ENCODE data around the gene MYO10.

DNA sequence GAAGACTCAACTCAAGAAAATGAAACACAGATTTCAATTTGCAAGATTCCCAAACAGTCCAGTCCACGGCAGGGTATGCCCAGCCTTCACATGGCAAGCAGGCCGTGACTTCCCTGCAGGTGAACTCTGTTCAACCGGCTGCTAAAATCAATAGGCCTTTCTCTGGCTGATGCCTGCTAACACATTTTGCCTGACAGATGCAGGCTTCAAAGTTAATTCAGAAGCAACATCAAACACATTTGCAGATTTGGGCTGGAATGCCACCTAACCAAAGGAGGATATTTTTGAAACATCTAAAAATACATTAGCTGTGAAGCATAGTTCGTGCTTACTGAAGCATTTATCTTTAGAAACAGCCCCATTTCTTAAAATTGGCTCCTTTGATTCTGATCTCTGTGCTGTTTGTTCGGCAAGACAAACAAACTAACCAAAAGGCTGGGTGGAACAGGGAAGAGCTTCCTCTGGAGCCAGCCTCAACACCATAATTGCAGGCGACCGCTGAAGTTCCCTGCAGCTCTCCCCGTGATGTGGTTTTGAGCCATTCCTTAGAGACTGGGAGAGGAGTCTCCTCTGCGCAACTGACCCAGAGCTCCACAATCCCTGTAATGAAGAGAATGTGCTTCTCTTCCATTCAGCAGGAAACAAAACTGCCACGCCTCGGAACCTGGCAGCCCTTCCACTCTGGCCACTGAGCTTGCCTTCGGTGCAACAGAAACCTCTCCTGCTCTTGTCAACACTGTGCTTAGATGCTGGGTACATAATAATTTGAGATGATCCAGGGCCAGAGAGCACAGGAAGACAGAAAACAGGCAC is 126.5 kb downstream of the MYO10 start:
- no peak for TF ChIP-seq POLR2AphosphoS5 (IDR thresholded peaks at IDR 0.05)
- TF ChIP-seq, protein P1, sequence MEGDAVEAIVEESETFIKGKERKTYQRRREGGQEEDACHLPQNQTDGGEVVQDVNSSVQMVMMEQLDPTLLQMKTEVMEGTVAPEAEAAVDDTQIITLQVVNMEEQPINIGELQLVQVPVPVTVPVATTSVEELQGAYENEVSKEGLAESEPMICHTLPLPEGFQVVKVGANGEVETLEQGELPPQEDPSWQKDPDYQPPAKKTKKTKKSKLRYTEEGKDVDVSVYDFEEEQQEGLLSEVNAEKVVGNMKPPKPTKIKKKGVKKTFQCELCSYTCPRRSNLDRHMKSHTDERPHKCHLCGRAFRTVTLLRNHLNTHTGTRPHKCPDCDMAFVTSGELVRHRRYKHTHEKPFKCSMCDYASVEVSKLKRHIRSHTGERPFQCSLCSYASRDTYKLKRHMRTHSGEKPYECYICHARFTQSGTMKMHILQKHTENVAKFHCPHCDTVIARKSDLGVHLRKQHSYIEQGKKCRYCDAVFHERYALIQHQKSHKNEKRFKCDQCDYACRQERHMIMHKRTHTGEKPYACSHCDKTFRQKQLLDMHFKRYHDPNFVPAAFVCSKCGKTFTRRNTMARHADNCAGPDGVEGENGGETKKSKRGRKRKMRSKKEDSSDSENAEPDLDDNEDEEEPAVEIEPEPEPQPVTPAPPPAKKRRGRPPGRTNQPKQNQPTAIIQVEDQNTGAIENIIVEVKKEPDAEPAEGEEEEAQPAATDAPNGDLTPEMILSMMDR (IDR thresholded peaks at IDR 0.05): no peak
- TF ChIP-seq EP300 (IDR thresholded peaks at IDR 0.05): no peak
- no peak for TF ChIP-seq POLR2A (IDR thresholded peaks at IDR 0.05)
